ENCODE results near the gene NLGN1.

Gene NLGN1

DNA sequence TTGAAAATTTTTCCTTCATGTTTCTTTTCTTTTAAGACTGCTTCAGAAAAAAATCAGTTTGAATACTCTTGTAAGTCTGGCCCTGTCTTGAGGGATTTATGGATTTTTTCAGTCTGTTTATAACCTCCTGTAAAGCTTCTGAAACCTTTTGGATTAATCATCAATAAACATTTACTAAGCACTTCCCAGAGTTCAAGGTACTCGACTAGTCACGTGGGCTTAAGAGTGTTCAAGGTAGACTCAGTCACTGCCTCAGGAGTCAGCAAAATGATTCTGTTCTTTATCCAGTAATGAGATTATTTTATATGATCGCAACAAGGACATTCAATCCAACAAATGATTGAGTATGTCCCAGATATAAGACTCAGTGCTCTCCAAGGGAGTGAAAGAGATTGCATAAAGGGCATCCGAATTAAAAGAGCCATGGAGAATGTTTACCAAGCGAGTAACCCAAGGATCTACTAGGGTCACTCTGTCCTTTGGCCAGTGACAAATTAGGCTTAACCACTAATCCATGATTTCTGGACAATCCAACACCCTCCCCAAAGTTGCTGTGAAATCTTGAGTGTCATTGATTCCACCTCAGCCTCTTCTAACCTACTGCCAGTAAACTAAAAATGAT is 735.0 kb downstream of the NLGN1 start:
- no peak for DNase-seq (ENCODE audit: low read depth in 2 of 2, low spot score in 1 of 2)

DNA sequence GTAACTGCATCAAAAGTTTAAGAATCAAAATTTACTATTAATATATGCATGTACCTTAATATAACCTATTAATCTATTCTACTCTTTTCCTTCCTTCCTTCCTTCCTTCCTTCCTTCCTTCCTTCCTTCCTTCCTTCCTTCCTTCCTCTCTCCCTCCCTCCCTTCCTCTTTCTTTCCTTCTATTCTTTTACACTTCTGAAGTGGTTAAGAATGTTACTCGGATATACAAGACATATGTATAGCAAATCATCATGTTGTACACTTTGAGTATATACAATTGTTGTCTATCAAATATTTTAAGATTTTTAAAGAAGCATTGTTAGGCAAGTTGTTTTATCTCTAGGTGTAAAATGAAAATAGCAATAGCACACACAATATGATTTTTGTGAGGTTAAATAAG is 748.5 kb downstream of the NLGN1 start:
- DNase-seq (ENCODE audit: low read depth in 2 of 2, low spot score in 1 of 2) = no peak

DNA sequence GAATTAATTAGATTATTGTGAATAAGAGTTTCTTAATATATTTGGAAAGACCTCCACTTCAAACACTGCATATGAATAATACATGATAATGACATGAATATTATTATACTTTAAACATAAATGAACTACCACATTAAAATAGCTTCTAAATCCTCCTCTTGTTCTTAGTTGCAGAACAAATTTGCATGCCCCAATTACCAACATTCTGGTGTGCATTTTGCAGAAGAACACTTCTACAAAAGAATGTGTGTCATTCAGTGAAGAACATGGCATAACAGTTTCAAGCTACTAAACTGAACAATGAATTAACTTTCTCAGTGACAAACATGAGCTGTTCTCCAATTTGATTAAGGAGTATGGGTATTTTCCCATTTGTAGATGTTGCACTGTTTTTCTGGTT is 750.3 kb downstream of the NLGN1 start:
- DNase-seq (ENCODE audit: low read depth in 2 of 2, low spot score in 1 of 2) = no peak

DNA sequence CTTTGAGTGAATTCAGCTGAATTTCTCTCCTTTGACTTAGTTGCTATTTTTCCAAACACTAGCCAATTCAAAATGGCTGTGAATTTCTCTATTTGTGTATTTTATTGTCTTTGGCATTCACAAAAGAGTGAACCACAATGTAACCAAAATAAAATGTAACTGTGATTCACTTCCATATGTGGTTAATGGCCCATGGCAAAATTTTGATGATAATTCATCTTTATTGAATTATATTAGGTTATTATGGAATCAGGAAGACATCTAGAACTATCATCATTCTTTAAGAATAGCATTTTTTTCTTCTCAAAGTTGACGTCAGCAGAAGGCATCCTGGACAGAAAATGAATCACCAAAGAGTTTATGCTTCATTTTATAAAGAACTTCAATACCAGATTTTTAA is 756.3 kb downstream of the NLGN1 start:
- DNase-seq (ENCODE audit: low read depth in 2 of 2, low spot score in 1 of 2) = no peak

DNA sequence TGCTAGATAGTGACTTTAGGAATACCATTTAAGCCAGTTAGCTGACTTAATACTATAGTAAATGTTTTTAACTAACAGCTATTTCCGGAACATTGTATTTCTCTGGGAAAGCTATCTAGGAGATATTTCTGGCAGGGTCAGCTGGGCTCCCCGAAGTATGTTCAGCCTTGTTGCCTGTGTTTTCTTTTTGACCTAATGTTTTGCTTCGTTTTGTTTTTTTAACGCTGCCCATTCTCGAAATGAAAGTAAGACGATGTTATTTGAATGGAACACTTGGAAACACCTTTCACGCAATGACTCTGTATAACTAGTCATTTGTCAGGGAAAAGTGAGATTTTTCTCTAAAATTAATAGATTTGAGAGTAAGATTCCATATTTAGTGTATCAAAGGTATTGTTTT is 758.7 kb downstream of the NLGN1 start:
- no peak for DNase-seq (ENCODE audit: low read depth in 2 of 2, low spot score in 1 of 2)

DNA sequence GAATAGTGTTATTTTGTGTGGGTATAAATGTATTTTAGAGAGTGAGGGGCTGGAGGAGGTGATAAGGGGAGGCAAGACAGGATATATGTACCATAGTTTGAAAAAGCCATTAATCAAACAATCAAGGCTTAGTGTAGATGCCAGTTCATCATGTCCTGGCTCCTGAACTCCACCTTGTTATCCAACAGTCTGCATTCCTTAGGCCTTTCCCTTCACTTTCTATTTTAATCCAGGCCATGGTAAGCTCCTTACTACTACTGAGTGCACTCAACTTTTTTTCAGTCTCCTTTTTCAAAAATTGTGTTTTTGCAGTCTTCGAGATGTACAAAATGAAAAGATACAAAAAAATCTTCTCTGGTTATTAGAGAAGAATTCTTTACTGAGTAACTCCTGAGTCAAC is 761.1 kb downstream of the NLGN1 start:
- DNase-seq (ENCODE audit: low read depth in 2 of 2, low spot score in 1 of 2) = no peak

DNA sequence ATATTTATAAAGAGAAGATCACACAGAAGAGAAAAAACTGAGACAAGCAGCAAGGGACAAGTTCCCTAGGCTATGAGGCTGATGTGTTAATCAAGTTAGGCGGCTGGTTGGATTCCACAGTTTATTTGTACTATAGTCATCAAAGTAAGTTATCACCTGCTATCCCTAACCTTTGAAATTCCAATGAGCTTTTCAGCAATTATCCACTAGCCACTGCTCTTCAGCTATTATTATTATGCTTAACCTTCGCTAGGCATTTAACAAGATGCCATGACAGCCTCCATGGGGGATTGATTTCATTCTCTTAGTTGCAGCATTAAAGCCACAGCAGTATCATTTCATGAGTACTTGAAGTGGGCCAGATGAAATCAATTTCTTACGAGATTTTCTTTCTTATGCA is 762.1 kb downstream of the NLGN1 start:
- no peak for DNase-seq (ENCODE audit: low read depth in 2 of 2, low spot score in 1 of 2)

DNA sequence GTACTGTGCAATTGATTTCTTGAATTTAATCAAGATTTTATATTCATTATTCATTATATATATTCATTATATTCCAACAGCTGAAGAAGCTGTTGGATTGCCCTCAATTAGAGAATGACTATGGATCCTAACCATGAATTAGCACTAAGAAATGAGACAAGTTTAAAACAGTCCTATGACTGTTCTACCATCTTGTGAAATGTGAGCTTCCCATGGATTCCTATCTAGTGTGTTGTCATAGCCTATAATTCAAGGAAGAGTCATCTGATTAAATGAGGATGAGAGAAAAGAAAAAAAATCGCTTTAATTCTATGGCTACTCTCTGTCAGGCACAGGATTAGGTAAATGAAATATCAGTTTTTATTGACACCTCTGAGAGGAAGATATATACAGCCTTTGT is 765.0 kb downstream of the NLGN1 start:
- no peak for DNase-seq (ENCODE audit: low read depth in 2 of 2, low spot score in 1 of 2)

DNA sequence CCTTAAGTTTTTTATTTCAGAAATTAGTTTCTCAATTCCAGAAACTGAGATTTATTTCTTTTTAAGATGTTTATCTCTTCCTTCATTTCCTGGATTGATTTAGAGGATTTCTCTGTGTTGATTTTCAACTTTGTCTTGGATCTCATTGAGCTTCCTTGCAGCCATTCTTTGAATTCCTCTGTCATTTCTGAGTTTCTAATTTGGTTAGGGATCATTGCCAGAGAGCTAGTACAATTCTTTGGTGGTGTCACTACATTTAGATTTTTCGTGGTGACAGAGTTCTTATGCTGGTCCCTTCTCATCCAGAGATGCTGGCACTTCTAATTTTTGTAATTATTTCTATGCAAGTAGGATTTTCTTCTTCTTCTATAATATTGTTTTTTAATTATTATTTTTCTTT is 770.5 kb downstream of the NLGN1 start:
- no peak for DNase-seq (ENCODE audit: low read depth in 2 of 2, low spot score in 1 of 2)

DNA sequence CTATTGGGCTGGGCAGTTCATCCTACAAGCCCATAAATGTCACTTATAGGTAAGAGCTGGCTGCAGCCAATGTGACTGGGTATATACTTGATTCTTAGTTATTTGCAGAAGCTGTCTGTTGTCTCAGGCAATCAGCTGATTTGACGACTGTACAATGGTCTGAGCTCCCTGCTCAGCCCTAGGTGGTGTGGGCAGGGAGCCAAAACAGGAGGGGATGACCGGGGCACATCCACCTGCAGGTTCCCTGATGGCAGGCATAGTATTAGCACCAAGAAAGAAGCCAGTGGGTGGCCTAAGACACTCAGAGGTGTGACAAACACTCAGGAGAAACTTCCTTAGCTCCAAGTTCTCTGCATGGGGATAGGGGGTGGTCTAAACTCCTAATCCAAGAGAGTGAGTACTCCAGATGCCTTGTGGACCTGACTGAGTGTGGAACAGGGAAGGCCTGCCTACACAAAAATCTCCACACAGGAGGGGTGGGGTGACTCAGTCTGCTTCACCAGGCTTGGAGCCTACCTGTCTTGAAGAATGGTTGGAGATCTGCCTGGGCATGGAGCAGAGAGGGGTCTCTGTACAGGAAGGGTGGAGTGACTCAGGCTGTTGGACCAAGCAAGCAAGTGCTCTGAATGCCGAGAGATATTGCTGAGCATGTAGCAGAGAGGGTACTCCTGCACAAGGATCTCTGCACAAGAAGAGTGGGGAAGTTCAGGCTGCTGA is 771.2 kb downstream of the NLGN1 start:
- DNase-seq (ENCODE audit: low read depth in 2 of 2, low spot score in 1 of 2) = no peak

DNA sequence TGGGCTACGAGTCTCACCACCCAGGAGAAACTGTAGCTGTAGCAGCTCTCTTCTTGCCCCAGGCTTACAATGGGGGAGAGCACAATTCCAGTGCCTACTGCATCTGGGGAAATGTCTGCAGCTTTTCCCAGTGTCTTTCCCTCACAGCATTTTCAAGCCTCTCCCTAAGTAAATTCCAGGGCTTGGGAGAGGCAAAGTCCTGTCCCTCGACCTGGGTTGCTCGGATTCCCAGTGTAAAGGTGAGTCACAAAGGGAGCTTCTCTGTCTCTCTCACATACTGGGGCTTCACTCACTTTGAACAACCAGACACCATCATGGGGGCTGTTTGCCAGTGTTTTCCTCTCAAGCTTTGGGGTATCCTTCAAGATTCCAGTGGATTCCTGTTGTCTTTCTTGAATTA is 772.2 kb downstream of the NLGN1 start:
- DNase-seq (ENCODE audit: low read depth in 2 of 2, low spot score in 1 of 2) = no peak

DNA sequence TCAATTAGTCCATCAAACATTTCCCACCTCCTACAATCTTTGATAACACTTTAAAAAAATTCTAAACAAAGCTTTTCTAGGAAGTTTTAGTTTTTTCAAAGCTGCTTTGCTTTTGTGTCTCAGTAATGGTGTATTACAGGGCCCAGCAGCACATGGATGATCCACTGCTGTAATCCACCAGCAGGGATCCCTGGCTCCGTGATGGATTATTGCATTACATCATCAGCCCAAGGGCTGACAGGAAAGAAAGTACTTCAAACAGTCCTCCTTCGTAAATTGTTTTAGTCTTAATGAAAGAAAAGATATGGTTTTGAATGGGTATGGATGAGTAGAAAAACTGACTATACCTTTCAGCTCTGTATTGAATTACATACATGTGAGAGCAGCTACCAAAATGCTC is 772.7 kb downstream of the NLGN1 start:
- no peak for DNase-seq (ENCODE audit: low read depth in 2 of 2, low spot score in 1 of 2)

DNA sequence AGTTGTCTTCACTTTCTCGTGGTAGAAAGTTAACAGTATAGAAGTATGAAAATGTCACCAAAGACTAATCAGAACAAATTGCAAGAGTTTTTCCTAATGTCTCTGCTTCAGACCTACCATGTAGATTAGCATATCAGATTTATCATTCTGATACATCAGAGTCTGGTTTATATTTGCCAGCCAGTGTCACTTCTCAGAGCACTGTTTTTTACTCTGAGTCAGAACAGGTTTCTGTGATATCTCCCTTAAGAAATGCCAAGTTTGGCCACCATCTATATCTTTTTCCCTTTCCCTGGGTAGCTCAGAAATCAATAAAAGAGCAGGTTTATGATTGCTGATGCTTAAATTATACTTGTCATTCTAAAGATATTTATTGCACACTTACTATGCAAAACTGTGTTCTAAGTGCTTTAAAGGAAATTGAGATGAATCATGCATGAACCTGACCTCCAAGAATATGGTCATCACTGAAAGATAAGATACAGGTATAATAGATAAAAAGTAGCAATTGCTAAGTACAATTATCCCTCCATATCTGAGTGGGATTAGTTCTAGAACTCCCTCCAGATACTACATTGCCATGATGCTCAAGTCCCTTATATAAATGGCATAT is 788.9 kb downstream of the NLGN1 start:
- no peak for DNase-seq (ENCODE audit: low read depth in 2 of 2, low spot score in 1 of 2)

DNA sequence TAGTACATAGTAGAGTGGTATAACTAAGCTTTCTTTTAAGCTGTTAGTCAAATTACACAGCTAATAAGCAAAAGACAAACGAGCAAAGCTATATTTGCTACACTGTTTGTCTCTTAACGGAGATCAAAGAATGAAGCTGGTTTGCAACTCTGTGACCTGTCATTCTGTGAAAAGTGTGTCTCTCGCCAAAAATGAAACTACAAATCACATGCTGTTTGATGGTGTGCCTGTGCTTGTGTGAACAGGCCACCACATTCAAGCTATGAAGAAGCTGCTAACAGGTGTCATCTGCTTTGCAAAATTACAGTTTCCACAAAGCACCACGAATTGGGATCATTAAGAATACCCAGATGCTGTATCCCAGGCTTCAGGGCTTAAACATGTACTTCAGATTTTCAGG is 793.8 kb downstream of the NLGN1 start:
- DNase-seq (ENCODE audit: low read depth in 2 of 2, low spot score in 1 of 2) = no peak

DNA sequence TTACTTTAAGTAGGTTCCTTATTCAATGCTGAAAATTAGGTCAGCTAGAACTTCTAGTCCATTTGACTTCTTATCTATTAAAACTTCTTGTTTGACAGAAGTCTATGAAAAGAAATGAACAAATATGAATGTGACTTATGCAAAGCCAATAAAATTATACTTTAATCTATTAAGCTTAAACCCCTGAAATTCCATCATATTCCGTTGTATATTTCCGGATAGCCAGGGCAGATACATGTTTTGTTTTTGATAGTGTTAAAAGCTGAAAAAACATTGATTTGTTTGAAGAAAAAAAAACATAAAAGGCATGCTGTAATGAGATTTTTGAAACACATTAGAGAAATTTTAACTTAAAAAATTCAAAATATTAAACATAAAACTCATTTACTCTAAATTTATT is 794.4 kb downstream of the NLGN1 start:
- no peak for DNase-seq (ENCODE audit: low read depth in 2 of 2, low spot score in 1 of 2)

DNA sequence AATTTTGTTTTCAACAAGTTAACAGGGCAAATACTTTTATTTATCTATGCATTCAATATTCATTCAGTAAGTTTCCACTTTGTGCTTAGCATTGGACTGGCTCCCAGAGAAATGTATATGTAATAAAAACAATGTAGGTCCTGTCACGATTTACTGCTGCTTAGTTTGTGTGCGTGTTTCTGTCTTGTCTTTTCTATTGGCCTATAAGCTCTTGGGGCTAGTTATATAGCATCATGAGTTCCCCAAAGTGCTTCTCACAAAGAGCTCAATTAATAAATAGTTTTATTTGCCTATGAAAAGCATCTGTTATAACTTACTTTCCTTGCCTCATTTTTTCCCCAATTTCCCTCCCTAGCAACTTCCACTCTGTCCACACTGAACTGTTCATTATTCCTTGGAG is 794.9 kb downstream of the NLGN1 start:
- DNase-seq (ENCODE audit: low read depth in 2 of 2, low spot score in 1 of 2) = no peak

DNA sequence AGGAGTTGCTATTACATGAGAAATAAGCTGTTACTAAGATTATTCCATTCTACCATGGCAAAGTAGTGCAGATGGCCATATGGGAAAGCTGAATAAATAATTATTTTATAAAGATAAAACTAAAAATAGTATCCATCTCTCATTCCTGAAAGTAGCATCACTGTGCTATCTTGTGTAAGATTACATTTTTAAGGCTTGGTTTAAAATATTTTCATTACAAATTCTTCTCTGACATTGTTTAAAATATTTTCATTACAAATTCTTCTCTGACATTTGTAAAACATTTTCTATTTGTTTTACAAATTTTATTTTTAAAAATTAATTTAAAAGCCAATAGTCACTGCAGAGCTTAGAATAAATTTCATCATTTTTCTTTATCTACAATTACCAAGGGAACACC is 796.1 kb downstream of the NLGN1 start:
- DNase-seq (ENCODE audit: low read depth in 2 of 2, low spot score in 1 of 2) = no peak

DNA sequence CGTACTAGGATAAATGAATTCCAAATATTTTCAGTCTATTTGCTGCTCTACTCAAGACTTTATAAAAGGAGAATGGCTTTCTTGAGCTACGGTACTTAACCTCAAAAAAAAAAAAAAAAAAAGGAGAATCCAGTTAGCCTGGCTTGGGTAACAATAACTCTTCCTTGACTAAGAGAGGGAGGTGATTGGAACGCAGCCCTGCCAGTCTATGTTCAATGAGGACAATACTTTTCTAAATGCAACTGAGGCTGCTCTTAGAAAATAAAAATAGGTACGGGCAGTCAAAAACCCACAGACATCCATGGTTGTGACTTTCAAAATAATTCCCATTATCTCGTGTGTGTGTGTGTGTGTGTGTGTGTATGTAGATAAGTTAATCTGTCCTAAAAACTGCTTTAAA is 799.9 kb downstream of the NLGN1 start:
- DNase-seq (ENCODE audit: low read depth in 2 of 2, low spot score in 1 of 2) = no peak

DNA sequence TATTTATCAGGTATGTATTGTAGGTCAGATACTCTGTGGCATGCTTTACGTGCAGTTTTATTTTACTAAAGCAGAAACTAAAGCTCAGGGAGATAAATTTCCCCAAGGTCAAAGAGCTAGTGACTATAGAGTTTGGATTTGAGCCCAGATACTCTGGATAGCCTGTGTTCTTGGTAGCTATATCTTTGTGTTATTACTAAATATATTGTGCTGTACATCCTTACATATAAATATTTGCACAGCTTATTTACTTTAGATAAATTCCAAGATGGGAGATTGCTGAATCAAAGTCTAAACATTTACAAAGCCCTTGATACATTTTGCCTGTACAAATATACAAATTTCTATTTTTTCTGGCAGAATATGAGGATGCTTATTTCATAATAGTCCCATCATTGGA is 800.7 kb downstream of the NLGN1 start:
- DNase-seq (ENCODE audit: low read depth in 2 of 2, low spot score in 1 of 2) = no peak

DNA sequence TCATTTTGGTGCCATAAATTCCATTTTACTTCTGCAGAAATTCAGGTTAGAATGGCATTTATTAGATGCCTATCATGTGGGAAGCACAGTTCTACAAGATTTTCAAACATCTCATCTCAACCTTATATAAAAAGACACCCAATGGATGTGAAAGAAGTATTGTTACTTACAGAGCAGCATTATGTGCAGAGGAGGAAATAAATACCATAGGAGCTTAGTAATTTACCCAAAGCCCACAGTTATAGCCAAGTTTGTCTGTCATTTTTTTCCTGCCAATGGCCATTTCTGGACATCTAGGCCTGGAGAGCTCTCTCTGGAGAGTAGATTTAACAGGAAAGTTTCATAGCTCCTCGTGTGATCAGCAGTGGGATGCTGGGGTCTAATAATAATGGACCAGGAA is 802.2 kb downstream of the NLGN1 start:
- no peak for DNase-seq (ENCODE audit: low read depth in 2 of 2, low spot score in 1 of 2)

DNA sequence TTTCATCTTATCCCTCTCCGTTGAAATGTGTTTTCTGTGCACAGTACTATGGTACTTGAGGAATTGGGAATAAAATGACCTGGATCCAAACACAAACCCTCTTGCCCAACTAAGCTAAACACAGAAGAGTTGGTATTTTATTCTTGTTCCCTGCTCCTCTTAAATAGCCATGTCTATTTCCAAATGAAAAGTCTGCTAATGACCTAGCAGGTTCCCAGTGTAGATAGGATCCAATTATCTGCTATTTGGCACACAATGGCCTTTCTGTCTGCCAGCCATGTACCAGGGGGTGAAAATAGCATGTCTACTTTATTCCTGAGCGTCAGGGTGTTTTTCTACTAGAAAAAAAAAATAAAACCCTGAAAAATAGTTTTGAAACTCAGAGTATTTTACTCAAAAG is 804.6 kb downstream of the NLGN1 start:
- no peak for DNase-seq (ENCODE audit: low read depth in 2 of 2, low spot score in 1 of 2)

DNA sequence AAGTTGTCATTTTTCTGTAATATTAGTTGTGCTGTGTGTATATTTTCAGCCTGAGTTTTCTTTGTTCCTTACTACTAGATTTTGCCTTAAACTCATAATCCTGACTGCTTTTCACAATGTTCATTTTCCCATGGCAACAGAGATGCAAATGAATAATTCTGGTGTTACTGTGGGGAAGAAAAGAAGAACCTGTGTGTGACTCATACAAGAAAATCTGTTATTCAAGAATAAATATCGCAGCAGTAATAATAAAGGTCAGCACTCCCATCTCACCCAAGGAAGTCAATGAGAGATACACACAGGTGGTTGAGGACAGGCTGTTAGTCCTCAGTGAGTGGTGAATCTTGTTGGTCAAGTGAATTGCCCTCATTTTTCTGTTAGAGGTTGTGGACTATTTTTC is 805.0 kb downstream of the NLGN1 start:
- no peak for DNase-seq (ENCODE audit: low read depth in 2 of 2, low spot score in 1 of 2)

DNA sequence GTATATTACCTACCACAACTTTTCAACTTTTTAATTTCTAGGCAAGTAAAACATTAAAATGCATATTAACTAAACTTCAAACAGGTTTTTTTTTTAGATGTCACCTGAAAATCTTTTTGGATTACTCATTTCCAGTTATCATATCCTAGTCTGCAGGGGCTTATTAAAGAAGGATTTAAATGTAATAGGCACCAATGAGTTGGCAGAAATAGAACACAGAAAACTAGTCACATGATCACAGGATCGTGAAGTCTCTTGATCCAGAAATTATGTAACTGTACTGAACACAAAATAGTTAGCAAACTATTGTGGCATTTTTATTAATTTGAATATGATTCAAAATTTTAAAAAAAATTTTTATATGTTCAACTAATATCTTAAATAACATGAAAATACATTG is 807.2 kb downstream of the NLGN1 start:
- no peak for DNase-seq (ENCODE audit: low read depth in 2 of 2, low spot score in 1 of 2)

Measured in stimulated activated CD8-positive, alpha-beta memory T cell treated with anti-CD3 and anti-CD28 coated beads, Interleukin-4, amount 100 ng/mL, for 1 hour (primary cell).